GM18517 (cell line): ENCODE measurements around the gene SYT17.

ENCODE experiments used
- ATAC-seq: cut with Tn5 transposase; IDR thresholded peaks from one replicate; pipeline ENCODE4 v1.9.1; 2021; ENCODE audit warnings: mild to moderate bottlenecking, moderate library complexity; ENCODE audit not compliant: unreplicated experiment

Gene SYT17, protein sequence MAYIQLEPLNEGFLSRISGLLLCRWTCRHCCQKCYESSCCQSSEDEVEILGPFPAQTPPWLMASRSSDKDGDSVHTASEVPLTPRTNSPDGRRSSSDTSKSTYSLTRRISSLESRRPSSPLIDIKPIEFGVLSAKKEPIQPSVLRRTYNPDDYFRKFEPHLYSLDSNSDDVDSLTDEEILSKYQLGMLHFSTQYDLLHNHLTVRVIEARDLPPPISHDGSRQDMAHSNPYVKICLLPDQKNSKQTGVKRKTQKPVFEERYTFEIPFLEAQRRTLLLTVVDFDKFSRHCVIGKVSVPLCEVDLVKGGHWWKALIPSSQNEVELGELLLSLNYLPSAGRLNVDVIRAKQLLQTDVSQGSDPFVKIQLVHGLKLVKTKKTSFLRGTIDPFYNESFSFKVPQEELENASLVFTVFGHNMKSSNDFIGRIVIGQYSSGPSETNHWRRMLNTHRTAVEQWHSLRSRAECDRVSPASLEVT

GRCh38 chr16:19167710-19168370 is at the start of gene SYT17:
Gene SYT17 (plus strand): TSS chr16:19168240. CDS start chr16:19168647, 407 bp downstream.
- no peak for ATAC-seq

- no peak for ATAC-seq
Measured at GRCh38 chr16:19118938-19119431, 49.1 kb upstream of the SYT17 start.

GRCh38 chr16:19119564-19119963 is 48.5 kb upstream of the SYT17 start:
- no peak for ATAC-seq

- no peak for ATAC-seq
Measured at GRCh38 chr16:19123535-19124178, 44.4 kb upstream of the SYT17 start.

GRCh38 chr16:19126300-19126699 is 41.7 kb upstream of the SYT17 start:
- ATAC-seq, result no peak

DNA sequence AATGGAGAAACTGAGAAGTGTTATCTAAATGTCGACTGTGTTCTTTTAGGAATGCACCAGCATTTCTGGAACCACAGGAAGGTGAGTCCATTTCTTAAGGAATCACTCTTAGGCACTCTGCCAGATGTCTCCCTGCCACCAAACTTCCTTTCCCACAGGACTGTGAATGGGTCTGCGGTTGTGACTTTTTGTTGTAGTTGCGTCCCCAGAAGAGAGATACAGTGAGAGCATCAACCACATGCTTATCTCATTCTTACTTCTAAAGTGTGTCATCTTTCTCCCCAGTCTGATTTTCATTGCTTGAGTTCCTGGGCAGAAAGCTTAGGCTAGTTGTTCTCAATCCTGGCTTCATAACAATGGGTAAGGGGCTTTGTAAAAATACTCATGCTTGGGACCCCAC is 40.8 kb upstream of the SYT17 start:
- peak; percentile 35 for ATAC-seq

DNA sequence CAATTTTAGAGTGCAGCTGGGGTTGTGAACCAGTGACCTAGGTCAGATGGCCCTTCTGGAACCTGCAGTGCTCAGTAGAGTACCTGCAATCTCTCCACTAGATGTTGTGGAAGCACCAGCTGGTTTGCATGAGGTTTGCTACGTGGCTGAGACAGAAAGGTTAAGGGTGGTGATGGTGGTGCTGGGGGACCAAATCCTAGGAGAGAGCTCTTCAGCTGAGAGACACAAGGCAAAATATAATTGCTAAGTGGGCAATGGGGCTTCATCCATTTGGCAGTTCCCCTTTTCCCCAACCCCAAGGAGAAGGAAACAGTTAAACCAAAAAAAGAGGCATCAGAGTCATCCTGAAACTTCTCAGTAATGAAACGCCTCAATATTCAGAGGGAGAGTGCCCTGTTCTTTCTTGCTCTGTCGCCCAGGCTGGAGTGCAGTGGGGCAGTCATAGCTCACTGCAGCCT is 40.3 kb upstream of the SYT17 start:
- ATAC-seq, result peak; percentile 58

- no peak for ATAC-seq
Measured at GRCh38 chr16:19128454-19129200, 39.4 kb upstream of the SYT17 start.

DNA sequence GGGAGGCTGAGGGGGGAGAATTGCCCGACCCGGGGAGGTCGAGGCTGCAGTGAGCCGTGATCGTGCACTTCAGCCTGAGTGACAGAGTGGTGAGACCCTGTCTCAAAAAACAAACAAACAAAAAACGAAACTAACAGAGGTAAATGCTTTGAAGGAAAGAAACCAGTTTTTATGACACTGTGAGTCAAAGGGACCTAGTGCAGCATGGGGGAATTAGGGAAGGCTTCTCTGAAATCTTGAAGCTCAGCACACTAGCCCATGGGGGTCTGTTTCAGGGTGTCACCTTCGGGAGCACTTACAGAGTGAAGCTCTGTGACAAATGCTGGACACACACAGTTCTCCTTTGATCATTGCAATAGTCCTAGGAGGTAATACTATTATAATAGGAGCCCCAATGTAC is 37.7 kb upstream of the SYT17 start:
- ATAC-seq, result no peak

GRCh38 chr16:19130852-19131824 is 36.9 kb upstream of the SYT17 start:
- no peak for ATAC-seq

GRCh38 chr16:19131825-19132218 is 36.2 kb upstream of the SYT17 start:
- no peak for ATAC-seq

- no peak for ATAC-seq
Measured at GRCh38 chr16:19132255-19132654, 35.8 kb upstream of the SYT17 start.

DNA sequence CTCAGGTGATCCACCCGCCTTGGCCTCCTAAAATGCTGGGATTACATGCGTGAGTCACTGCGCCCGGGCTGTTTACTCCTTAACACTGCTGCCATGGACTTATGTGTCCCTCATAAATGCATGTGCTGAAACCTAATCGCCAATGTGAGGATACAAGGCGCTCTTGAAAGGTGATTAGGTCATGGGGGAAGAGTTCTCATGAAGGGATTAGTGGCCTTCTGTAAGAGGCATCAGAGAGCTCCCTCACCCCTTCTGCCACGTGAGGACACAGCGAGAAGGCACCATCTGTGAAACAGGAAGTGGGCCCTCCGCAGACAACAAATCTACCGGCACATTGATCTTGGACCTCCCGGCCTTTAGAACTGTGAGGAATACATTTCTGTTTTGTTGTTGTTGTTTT is 35.1 kb upstream of the SYT17 start:
- no peak for ATAC-seq

GRCh38 chr16:19133600-19133999 is 34.4 kb upstream of the SYT17 start:
- ATAC-seq, result no peak

DNA sequence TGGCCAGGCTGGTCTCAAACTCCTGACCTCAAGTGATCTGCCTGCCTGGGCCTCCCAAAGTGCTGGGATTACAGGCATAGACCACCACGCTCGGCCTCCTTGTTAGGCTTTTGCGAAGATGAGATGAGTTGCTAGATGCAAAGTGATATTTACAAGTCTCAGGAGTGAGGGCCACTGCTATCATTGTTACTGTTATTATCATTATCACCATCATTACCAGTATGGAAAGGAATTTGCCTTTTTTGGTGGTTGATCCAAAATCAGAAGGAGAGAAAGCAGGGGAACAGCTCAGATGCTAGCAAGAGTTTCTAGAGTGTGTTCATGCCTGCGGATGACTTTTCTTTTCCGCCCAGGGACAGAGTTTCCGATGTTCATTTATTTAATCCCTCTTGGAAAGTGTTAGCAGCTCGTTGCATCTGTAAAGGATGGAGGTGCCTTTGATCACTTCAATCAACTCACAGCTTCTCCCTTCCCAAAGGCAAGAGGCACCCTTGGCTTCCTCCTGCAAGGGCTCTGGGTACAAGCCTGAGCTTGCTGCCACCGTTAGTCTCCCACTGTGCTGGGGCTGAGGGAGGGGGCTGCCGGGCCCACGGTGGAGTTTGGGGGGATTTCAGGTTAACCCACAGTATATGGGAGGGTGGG is 32.7 kb upstream of the SYT17 start:
- ATAC-seq, result no peak

DNA sequence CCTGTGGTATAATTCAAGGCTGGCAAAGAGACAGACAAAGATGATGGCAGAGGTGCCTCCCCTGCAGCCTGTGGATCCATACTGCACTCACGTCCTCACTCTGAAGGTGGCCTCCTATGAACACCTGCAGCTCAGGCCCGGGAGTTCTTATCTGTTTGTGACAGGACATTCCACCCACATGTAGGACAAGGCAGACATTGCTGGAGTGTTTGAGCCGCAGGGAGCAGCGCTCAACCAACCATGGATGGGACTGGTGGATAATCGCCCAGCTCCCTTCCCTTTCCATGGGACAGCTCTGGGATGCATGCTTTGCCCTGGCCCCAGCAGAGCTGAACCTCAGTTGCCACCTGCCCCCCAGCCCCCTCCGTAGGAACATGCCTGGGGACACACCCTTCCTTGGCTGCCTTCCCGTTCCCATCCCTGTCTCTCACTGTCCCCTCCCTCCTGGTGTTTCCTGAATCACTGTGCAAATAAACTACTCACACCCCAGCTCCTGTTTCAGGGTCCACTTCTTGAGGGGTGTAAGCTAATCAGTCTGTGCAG is 32.1 kb upstream of the SYT17 start:
- ATAC-seq, result no peak

GRCh38 chr16:19136549-19137196 is 31.4 kb upstream of the SYT17 start:
- no peak for ATAC-seq
